ENCODE measurements around the gene ENC1. TPM values are rescaled to one million over a fixed set of nuclear protein-coding genes. Genes with fewer than 3 reads are reported as not detected.

ENC1 gene
- total and polyA plus RNA-seq, 4 experiments from 2014 or later, result 0.10 to 0.84 (median 0.68) TPM

DNA sequence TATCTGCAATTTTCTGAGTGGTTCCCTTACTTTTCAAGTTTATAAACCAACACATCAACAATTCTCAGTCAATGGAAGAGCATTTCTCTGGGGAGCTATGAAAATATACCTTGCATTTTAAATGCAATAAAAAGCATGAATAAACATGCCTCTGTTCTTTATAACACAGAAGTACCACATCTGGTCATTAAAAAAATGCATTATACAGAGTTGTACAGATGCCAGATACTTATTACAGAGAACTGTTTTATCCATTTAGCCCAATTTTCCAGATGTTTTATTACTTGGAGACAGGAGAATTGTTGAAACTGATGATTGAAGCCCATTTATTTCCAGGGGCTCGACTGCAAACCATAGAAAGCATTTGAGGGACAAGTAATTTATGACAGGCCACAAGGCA is 25.3 kb upstream of the ENC1 start:
- H3K27me3 ChIP-seq (ENCODE audit: insufficient read depth, low read length), result no peaks in the 10 kb centered on the region
- H3K4me3 Mint-ChIP-seq, result no peak overlapping the region
- ChIA-PET POLR2A (ENCODE audit: partially characterized antibody) (no interaction called here), CTCF (ENCODE audit: partially characterized antibody) (no interaction called here)
- H3K4me1 ChIP-seq (ENCODE audit: insufficient read depth, low read length), result no peaks in the 10 kb centered on the region
- intact Hi-C loops (cut with micrococcal nuclease), result no loop called here
- no peak overlapping the region for H3K27ac Mint-ChIP-seq
- no peaks in the 10 kb centered on the region for H3K36me3 Mint-ChIP-seq
- no peaks in the 10 kb centered on the region for H3K9me3 ChIP-seq (ENCODE audit: control insufficient read depth in 1 of 2, low read length in 2 of 2)
- H3K4me3 ChIP-seq (ENCODE audit: low read length in 2 of 2), result no peak overlapping the region
- H3K27ac ChIP-seq (ENCODE audit: low read depth, low read length), result no peak overlapping the region
- DNase-seq, result no peak
- no peaks in the 10 kb centered on the region for H3K9me3 Mint-ChIP-seq
- no peaks in the 10 kb centered on the region for H3K4me1 Mint-ChIP-seq
- peaks cover 8 to 11% of the 10 kb centered on the region in 2 donors for H3K27me3 Mint-ChIP-seq
- H3K36me3 ChIP-seq (ENCODE audit: insufficient read depth, low read length), result no peaks in the 10 kb centered on the region

DNA sequence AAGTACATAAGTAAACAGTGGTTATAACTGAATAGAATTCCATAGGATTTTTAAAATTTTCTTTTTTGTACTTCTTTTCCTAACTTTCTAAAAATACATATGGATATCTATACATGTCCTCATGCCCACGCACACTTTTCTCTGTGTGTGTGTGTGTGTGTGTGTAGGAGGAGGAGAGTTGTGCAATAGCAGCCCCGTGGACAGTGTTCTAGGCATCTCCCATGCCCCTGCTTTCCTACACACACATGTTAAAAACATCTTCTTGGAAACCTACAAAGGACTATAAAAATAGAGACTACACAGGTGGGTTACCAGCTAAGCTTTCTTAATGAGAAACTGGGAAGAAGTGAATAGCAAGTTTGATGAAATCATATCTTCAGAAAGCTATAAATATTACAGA is 24.7 kb upstream of the ENC1 start:
- H3K4me1 ChIP-seq (ENCODE audit: insufficient read depth, low read length), result no peaks in the 10 kb centered on the region
- ChIA-PET CTCF (ENCODE audit: partially characterized antibody) (no interaction called here), POLR2A (ENCODE audit: partially characterized antibody) (no interaction called here)
- Mint-ChIP-seq H3K9me3 (no peaks in the 10 kb centered on the region), H3K4me1 (no peaks in the 10 kb centered on the region), H3K27me3 (peaks cover 11 to 14% of the 10 kb centered on the region in 2 donors), H3K4me3 (no peak overlapping the region), H3K27ac (no peak overlapping the region), H3K36me3 (no peaks in the 10 kb centered on the region)
- no peak overlapping the region for H3K4me3 ChIP-seq (ENCODE audit: low read length in 2 of 2)
- intact Hi-C loops (cut with micrococcal nuclease), result no loop called here
- H3K27me3 ChIP-seq (ENCODE audit: insufficient read depth, low read length), result no peaks in the 10 kb centered on the region
- no peaks in the 10 kb centered on the region for H3K9me3 ChIP-seq (ENCODE audit: control insufficient read depth in 1 of 2, low read length in 2 of 2)
- H3K36me3 ChIP-seq (ENCODE audit: insufficient read depth, low read length), result no peaks in the 10 kb centered on the region
- no peak overlapping the region for H3K27ac ChIP-seq (ENCODE audit: low read depth, low read length)
- no peak for DNase-seq

DNA sequence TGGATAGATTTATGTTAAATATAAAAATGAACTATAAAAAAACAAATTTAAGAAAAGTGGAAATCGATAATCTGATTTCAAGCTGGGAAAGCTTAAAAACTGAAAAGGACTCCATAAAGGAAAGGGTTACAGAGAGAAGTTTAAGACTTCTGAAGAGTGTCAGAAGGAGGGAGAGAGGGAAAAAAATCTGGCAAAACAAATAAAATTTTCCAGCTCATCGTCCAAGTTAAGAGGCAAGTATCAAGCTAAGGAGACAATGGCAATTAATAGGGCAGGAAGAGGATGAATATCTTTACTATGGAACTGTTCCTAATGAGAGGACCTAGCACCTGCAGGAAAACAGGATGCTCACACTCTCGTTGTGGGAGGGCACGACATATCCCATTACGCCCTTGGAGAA is 24.0 kb upstream of the ENC1 start:
- H3K27me3 Mint-ChIP-seq, result peaks cover 8 to 11% of the 10 kb centered on the region in 2 donors
- no peaks in the 10 kb centered on the region for H3K36me3 Mint-ChIP-seq
- no peak for DNase-seq
- H3K4me1 Mint-ChIP-seq, result no peaks in the 10 kb centered on the region
- H3K36me3 ChIP-seq (ENCODE audit: insufficient read depth, low read length), result no peaks in the 10 kb centered on the region
- H3K9me3 Mint-ChIP-seq, result no peaks in the 10 kb centered on the region
- no peaks in the 10 kb centered on the region for H3K9me3 ChIP-seq (ENCODE audit: control insufficient read depth in 1 of 2, low read length in 2 of 2)
- no peak overlapping the region for H3K27ac ChIP-seq (ENCODE audit: low read depth, low read length)
- ChIA-PET CTCF (ENCODE audit: partially characterized antibody) (interaction anchor here (1.2 to 1.7 kb wide), 2 partner anchors 9 to 15 kb away, joined by 4 to 5 read pairs; no protein-coding TSS in a partner anchor), POLR2A (ENCODE audit: partially characterized antibody) (no interaction called here)
- H3K27ac Mint-ChIP-seq, result no peak overlapping the region
- intact Hi-C loops (cut with micrococcal nuclease), result no loop called here
- no peaks in the 10 kb centered on the region for H3K27me3 ChIP-seq (ENCODE audit: insufficient read depth, low read length)
- H3K4me1 ChIP-seq (ENCODE audit: insufficient read depth, low read length), result no peaks in the 10 kb centered on the region
- no peak overlapping the region for H3K4me3 Mint-ChIP-seq
- H3K4me3 ChIP-seq (ENCODE audit: low read length in 2 of 2), result no peak overlapping the region

DNA sequence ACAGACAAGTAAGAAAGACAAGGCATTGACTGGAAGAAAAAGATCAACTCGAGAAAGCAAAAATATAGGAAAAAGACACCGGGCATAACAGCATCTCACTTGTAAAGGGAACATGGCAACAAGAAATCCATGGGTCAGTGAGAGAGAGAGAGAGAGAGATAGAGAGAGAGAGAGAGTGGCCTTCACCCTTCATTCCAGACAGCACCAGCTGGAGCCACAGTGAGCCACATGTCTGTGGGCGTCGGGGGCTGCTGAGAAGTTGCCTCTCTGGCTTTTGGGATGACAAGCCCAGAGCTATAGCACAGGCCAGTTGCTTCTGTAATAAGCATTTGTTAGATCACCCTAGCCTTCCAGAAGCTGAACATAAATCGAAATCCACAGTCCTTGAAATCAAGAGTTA is 20.3 kb upstream of the ENC1 start:
- Mint-ChIP-seq H3K27ac (no peak overlapping the region), H3K36me3 (no peaks in the 10 kb centered on the region), H3K9me3 (no peaks in the 10 kb centered on the region), H3K27me3 (peaks cover 8 to 15% of the 10 kb centered on the region in 2 donors), H3K4me1 (no peaks in the 10 kb centered on the region), H3K4me3 (no peak overlapping the region)
- Histone ChIP-seq H3K4me3 (ENCODE audit: low read length in 2 of 2) (no peak overlapping the region), H3K36me3 (ENCODE audit: insufficient read depth, low read length) (no peaks in the 10 kb centered on the region), H3K4me1 (ENCODE audit: insufficient read depth, low read length) (no peaks in the 10 kb centered on the region), H3K27me3 (ENCODE audit: insufficient read depth, low read length) (no peaks in the 10 kb centered on the region), H3K27ac (ENCODE audit: low read depth, low read length) (no peak overlapping the region), H3K9me3 (ENCODE audit: control insufficient read depth in 1 of 2, low read length in 2 of 2) (no peaks in the 10 kb centered on the region)
- DNase-seq, result no peak
- intact Hi-C loops (cut with micrococcal nuclease), result no loop called here
- CTCF ChIA-PET (ENCODE audit: partially characterized antibody), result interaction anchor here (0.9 to 1.8 kb wide), 4 partner anchors 11 to 758 kb away, joined by 3 to 11 read pairs (median 5); no protein-coding TSS in a partner anchor
- POLR2A ChIA-PET (ENCODE audit: partially characterized antibody), result no interaction called here

DNA sequence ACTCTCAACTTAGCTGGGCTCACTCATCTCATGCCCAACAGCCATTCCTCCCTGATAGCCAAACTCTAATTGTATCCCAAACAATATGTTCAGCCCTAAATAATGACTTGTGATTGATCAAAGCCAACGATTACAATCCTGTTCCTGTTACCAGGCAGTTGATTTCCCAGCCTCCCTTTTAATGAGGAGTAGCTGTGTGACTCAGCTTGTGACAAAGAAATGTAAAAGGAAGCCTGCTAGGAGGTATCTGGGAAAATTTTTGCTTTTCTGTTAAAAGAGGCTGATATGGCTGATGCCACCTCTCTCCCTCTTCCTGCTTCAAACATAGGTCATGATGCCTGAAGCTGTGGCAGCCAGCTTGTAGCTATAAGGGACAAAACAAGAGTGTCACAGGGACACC is 19.6 kb upstream of the ENC1 start:
- Histone ChIP-seq H3K9me3 (ENCODE audit: control insufficient read depth in 1 of 2, low read length in 2 of 2) (no peaks in the 10 kb centered on the region), H3K36me3 (ENCODE audit: insufficient read depth, low read length) (no peaks in the 10 kb centered on the region), H3K27ac (ENCODE audit: low read depth, low read length) (no peak overlapping the region), H3K27me3 (ENCODE audit: insufficient read depth, low read length) (no peaks in the 10 kb centered on the region), H3K4me1 (ENCODE audit: insufficient read depth, low read length) (no peaks in the 10 kb centered on the region), H3K4me3 (ENCODE audit: low read length in 2 of 2) (no peak overlapping the region)
- intact Hi-C loops (cut with micrococcal nuclease), result no loop called here
- H3K36me3 Mint-ChIP-seq, result no peaks in the 10 kb centered on the region
- ChIA-PET CTCF (ENCODE audit: partially characterized antibody) (interaction anchor here (1.0 to 1.6 kb wide), 3 partner anchors 11 to 14 kb away, joined by 3 to 7 read pairs (median 5); no protein-coding TSS in a partner anchor), POLR2A (ENCODE audit: partially characterized antibody) (no interaction called here)
- peaks cover 8 to 15% of the 10 kb centered on the region in 2 donors for H3K27me3 Mint-ChIP-seq
- no peak overlapping the region for H3K27ac Mint-ChIP-seq
- no peaks in the 10 kb centered on the region for H3K4me1 Mint-ChIP-seq
- no peak for DNase-seq
- H3K9me3 Mint-ChIP-seq, result no peaks in the 10 kb centered on the region
- no peak overlapping the region for H3K4me3 Mint-ChIP-seq

DNA sequence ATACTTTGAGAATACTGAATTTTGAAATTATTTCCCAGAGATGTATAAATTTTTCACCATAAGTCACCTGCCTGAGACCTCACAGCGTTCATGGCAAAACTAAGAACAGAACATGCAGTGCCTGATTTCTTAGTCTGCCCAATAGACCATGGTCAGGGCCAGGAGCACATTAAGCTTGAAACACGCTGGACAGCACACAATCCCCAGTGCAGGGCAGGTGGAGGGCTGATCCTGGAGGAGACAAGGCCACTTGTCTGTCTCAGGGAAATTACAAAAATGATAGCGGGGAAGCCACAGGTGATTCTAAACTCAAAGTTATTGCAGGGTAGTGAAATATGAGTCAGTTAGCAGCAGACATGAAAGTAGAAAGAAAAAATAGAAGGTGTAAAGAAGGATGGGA is 18.6 kb upstream of the ENC1 start:
- H3K9me3 Mint-ChIP-seq, result no peaks in the 10 kb centered on the region
- ChIA-PET POLR2A (ENCODE audit: partially characterized antibody) (no interaction called here), CTCF (ENCODE audit: partially characterized antibody) (interaction anchor here (1.5 to 1.6 kb wide), 2 partner anchors 9 to 12 kb away, joined by 5 to 9 read pairs; no protein-coding TSS in a partner anchor)
- Histone ChIP-seq H3K4me3 (ENCODE audit: low read length in 2 of 2) (no peak overlapping the region), H3K36me3 (ENCODE audit: insufficient read depth, low read length) (no peaks in the 10 kb centered on the region), H3K4me1 (ENCODE audit: insufficient read depth, low read length) (no peaks in the 10 kb centered on the region), H3K27me3 (ENCODE audit: insufficient read depth, low read length) (no peaks in the 10 kb centered on the region), H3K27ac (ENCODE audit: low read depth, low read length) (no peak overlapping the region), H3K9me3 (ENCODE audit: control insufficient read depth in 1 of 2, low read length in 2 of 2) (no peaks in the 10 kb centered on the region)
- no peaks in the 10 kb centered on the region for H3K36me3 Mint-ChIP-seq
- H3K27ac Mint-ChIP-seq, result no peak overlapping the region
- no peak overlapping the region for H3K4me3 Mint-ChIP-seq
- intact Hi-C loops (cut with micrococcal nuclease), result no loop called here
- no peak for DNase-seq
- H3K27me3 Mint-ChIP-seq, result peaks cover 8 to 11% of the 10 kb centered on the region in 2 donors
- H3K4me1 Mint-ChIP-seq, result no peaks in the 10 kb centered on the region

DNA sequence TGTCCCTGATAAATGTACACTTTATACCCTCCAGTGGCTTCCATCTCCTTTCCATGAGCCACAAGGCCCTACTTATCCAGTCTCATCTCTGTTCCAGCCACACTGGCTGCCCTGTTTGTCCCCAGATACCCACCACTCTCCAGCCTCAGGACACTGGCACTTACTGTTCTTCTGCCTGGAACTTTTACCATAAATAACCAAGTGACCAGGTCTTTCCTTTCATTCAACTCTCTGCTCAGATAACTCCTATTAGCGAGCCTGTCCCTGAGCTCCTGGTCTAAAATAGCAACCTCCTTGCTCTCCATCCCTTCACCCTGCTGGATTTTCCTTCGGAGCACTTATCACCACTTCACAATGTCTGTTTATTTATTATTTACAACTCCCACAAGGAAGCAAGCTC is 16.6 kb upstream of the ENC1 start:
- intact Hi-C loops (cut with micrococcal nuclease), result no loop called here
- no peaks in the 10 kb centered on the region for H3K9me3 Mint-ChIP-seq
- no peak overlapping the region for H3K4me3 Mint-ChIP-seq
- no peaks in the 10 kb centered on the region for H3K36me3 ChIP-seq (ENCODE audit: insufficient read depth, low read length)
- no peaks in the 10 kb centered on the region for H3K36me3 Mint-ChIP-seq
- no peak overlapping the region for H3K27ac Mint-ChIP-seq
- no peak overlapping the region for H3K27ac ChIP-seq (ENCODE audit: low read depth, low read length)
- H3K9me3 ChIP-seq (ENCODE audit: control insufficient read depth in 1 of 2, low read length in 2 of 2), result no peaks in the 10 kb centered on the region
- POLR2A ChIA-PET (ENCODE audit: partially characterized antibody), result no interaction called here
- H3K4me3 ChIP-seq (ENCODE audit: low read length in 2 of 2), result no peak overlapping the region
- CTCF ChIA-PET (ENCODE audit: partially characterized antibody), result interaction anchor here (0.6 kb wide), 1 partner anchor 8 kb away, joined by 3 read pairs; no protein-coding TSS in a partner anchor
- no peak for DNase-seq
- no peaks in the 10 kb centered on the region for H3K4me1 ChIP-seq (ENCODE audit: insufficient read depth, low read length)
- no peaks in the 10 kb centered on the region for H3K4me1 Mint-ChIP-seq
- peaks cover 6 to 11% of the 10 kb centered on the region in 2 donors for H3K27me3 Mint-ChIP-seq
- no peaks in the 10 kb centered on the region for H3K27me3 ChIP-seq (ENCODE audit: insufficient read depth, low read length)

DNA sequence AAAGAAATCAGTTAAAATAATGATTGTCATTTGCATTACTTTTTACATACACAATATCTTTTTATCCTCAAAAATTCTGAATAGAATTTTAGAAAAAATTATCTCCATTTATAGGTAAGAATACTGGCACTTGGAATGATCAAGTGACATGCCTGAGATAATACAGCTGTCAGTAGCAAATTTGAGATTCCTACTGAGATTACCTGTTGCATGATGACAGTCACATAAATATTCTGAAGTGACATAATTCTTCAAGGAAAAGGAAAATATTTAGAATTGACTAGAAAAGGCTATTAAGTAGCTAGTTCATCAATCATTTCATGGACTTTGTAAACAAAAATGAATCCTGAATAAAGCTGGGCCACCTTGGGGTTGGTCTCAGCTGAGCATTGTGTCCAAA is 15.2 kb upstream of the ENC1 start:
- Histone ChIP-seq H3K4me1 (ENCODE audit: insufficient read depth, low read length) (no peaks in the 10 kb centered on the region), H3K4me3 (ENCODE audit: low read length in 2 of 2) (no peak overlapping the region), H3K27me3 (ENCODE audit: insufficient read depth, low read length) (no peaks in the 10 kb centered on the region), H3K36me3 (ENCODE audit: insufficient read depth, low read length) (no peaks in the 10 kb centered on the region), H3K9me3 (ENCODE audit: control insufficient read depth in 1 of 2, low read length in 2 of 2) (no peaks in the 10 kb centered on the region), H3K27ac (ENCODE audit: low read depth, low read length) (no peak overlapping the region)
- H3K4me1 Mint-ChIP-seq, result no peaks in the 10 kb centered on the region
- ChIA-PET POLR2A (ENCODE audit: partially characterized antibody) (no interaction called here), CTCF (ENCODE audit: partially characterized antibody) (no interaction called here)
- intact Hi-C loops (cut with micrococcal nuclease), result no loop called here
- no peak overlapping the region for H3K4me3 Mint-ChIP-seq
- no peak for DNase-seq
- no peaks in the 10 kb centered on the region for H3K9me3 Mint-ChIP-seq
- peaks cover 2 to 5% of the 10 kb centered on the region in 2 donors for H3K27me3 Mint-ChIP-seq
- no peaks in the 10 kb centered on the region for H3K36me3 Mint-ChIP-seq
- H3K27ac Mint-ChIP-seq, result no peak overlapping the region
